Erythroblast (primary cell): ENCODE results near the gene LYSMD3.

Source experiments
- GATA1 ChIP-seq: IDR thresholded peaks from 2 replicates; pipeline ENCODE4 v1.6.1; 2011; ENCODE audit warnings: low read depth, mild to moderate bottlenecking, control low read depth, low read length, moderate library complexity
- POLR2A ChIP-seq: IDR thresholded peaks from 2 replicates; pipeline ENCODE4 v1.6.1; 2011; ENCODE audit warnings: mild to moderate bottlenecking, low read length

- TF ChIP-seq POLR2A (no peak), GATA1 (no peak)
These were observed 25.8 kb downstream of the LYSMD3 start for GRCh38 chr5:90503596-90503995.
